ENCODE data around the gene MYOM1.
"Not testable (repeated sequence)": the region's sequence is repeated elsewhere in the genome, so short reads cannot be mapped to it uniquely, and the experiment has no call there.

- not testable (repeated sequence) for TF ChIP-seq CTCF (conservative IDR thresholded peaks at IDR 0.05; ENCODE audit: low read depth, low read length); EZH2phosphoT487 (IDR thresholded peaks at IDR 0.05; ENCODE audit: borderline replicate concordance, low read length); EZH2 (IDR thresholded peaks at IDR 0.05; ENCODE audit: low read length, unreplicated experiment)
Observed at GRCh38 chr18:3023603-3024002, 196.2 kb downstream of the MYOM1 start.
